CD4-positive, alpha-beta T cell treated with Interleukin-12 subunit alpha and Interleukin-12 subunit beta, for 1 hour (primary cell): ENCODE measurements around the gene PLSCR3.
"Not testable (repeated sequence)": the region's sequence is repeated elsewhere in the genome, so short reads cannot be mapped to it uniquely, and the experiment has no call there.

ENCODE experiments used
- DNase-seq: peaks from one replicate; pipeline ENCODE4 v3.0.0-alpha.2; 2020

PLSCR3 gene

GRCh38 chr17:7379134-7379533 is 15.2 kb downstream of the PLSCR3 start:
- DNase-seq, result no peak

- no peak for DNase-seq
These were observed 20.0 kb downstream of the PLSCR3 start for GRCh38 chr17:7374353-7374752.

GRCh38 chr17:7370853-7371252 is 23.5 kb downstream of the PLSCR3 start:
- DNase-seq, result no peak

- no peak for DNase-seq
These were observed 24.5 kb downstream of the PLSCR3 start for GRCh38 chr17:7369825-7370224.

- DNase-seq, result not testable (repeated sequence)
These were observed 25.7 kb downstream of the PLSCR3 start for GRCh38 chr17:7368599-7368994.

GRCh38 chr17:7367918-7368598 is 26.3 kb downstream of the PLSCR3 start:
- no peak for DNase-seq

GRCh38 chr17:7367083-7367482 is 27.2 kb downstream of the PLSCR3 start:
- DNase-seq, result no peak

GRCh38 chr17:7365963-7366362 is 28.4 kb downstream of the PLSCR3 start:
- not testable (repeated sequence) for DNase-seq

- no peak for DNase-seq
These were observed 31.0 kb downstream of the PLSCR3 start for GRCh38 chr17:7363311-7363710.

- DNase-seq, result no peak
These were observed 32.4 kb downstream of the PLSCR3 start for GRCh38 chr17:7361906-7362305.

GRCh38 chr17:7357381-7357780 is 36.9 kb downstream of the PLSCR3 start:
- DNase-seq, result no peak

GRCh38 chr17:7356756-7357155 is 37.6 kb downstream of the PLSCR3 start:
- no peak for DNase-seq

- peak; percentile 89 for DNase-seq
These were observed 38.2 kb downstream of the PLSCR3 start for GRCh38 chr17:7356072-7356549.

GRCh38 chr17:7355573-7355972 is 38.8 kb downstream of the PLSCR3 start:
- DNase-seq, result no peak

GRCh38 chr17:7355053-7355452 is 39.3 kb downstream of the PLSCR3 start, which contains the start of gene TMEM95:
Gene TMEM95, plus strand, starts transcription at chr17:7355156. Its CDS starts 49 bp downstream, at chr17:7355205.
- no peak for DNase-seq

- DNase-seq, result peak; percentile 34
These were observed 40.0 kb downstream of the PLSCR3 start for GRCh38 chr17:7354262-7354843.

GRCh38 chr17:7352910-7353635 is 41.3 kb downstream of the PLSCR3 start:
- DNase-seq, result no peak

- DNase-seq, result peak; percentile 24
These were observed 41.8 kb downstream of the PLSCR3 start for GRCh38 chr17:7352503-7352889.

- DNase-seq, result peak; percentile 85
These were observed 42.4 kb downstream of the PLSCR3 start, which contains the start of gene KCTD11 for GRCh38 chr17:7351665-7352502. Gene KCTD11, plus strand, starts transcription at chr17:7352162.

GRCh38 chr17:7348478-7349242 is 45.7 kb downstream of the PLSCR3 start:
- DNase-seq, result no peak

GRCh38 chr17:7347630-7348477 is 46.5 kb downstream of the PLSCR3 start:
- no peak for DNase-seq
